ENCODE results near the gene TPCN1. TPM values are rescaled to one million over a fixed set of nuclear protein-coding genes. Genes with fewer than 3 reads are reported as not detected.

The TPCN1 gene
- total and polyA plus RNA-seq, 2 experiments from 2014 or later, result 14.4 to 16.2 TPM

DNA sequence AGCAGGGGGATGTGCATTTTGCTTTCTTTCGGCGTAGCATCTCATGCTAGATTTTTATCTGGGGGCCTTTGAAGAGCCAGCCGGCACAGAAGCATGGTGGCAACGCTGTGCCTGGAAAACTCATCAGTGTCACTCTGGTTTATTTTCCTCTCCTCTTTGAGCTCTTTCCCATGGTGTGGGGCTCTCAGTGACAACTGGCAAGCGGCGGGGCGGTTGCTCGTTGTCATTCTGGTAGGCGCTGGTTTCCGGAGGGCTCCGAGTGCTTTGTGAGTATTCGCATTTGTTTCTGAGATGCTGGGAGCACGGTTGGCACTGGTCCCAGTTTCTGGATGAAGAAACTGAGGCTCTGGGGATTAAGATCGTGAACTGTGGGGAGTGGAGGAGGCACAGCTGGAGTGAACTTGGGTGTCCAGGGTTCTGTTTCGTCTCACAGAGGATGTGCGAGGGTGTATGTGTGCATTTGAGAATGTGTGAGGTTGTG, 23.3 kb downstream of the TPCN1 start:
- Mint-ChIP-seq H3K27me3 (ENCODE audit: insufficient read depth, low read depth, poor library complexity) (peaks cover 28% of the 10 kb centered on the region), H3K9me3 (peaks cover 4% of the 10 kb centered on the region; the same call in 1 of the 3 replicates), H3K27ac (peak overlapping the region; percentile 98), H3K4me3 (peak overlapping the region; percentile 61; the same call in 2 of the 3 replicates), H3K36me3 (ENCODE audit: low read depth) (peaks cover 23% of the 10 kb centered on the region), H3K4me1 (peaks cover 70% of the 10 kb centered on the region)
- no peaks in the 10 kb centered on the region; the same call in 1 of the 2 replicates for H3F3A ChIP-seq (replicated peaks; ENCODE audit: low read depth)
- H3K4me2 ChIP-seq, result 0 out of 2 replicates have a peak overlapping the region, but pooled peaks have one; percentile 32
- H3K79me2 ChIP-seq (replicated peaks; ENCODE audit: insufficient read depth), result no peaks in the 10 kb centered on the region
- TF ChIP-seq, protein P1, sequence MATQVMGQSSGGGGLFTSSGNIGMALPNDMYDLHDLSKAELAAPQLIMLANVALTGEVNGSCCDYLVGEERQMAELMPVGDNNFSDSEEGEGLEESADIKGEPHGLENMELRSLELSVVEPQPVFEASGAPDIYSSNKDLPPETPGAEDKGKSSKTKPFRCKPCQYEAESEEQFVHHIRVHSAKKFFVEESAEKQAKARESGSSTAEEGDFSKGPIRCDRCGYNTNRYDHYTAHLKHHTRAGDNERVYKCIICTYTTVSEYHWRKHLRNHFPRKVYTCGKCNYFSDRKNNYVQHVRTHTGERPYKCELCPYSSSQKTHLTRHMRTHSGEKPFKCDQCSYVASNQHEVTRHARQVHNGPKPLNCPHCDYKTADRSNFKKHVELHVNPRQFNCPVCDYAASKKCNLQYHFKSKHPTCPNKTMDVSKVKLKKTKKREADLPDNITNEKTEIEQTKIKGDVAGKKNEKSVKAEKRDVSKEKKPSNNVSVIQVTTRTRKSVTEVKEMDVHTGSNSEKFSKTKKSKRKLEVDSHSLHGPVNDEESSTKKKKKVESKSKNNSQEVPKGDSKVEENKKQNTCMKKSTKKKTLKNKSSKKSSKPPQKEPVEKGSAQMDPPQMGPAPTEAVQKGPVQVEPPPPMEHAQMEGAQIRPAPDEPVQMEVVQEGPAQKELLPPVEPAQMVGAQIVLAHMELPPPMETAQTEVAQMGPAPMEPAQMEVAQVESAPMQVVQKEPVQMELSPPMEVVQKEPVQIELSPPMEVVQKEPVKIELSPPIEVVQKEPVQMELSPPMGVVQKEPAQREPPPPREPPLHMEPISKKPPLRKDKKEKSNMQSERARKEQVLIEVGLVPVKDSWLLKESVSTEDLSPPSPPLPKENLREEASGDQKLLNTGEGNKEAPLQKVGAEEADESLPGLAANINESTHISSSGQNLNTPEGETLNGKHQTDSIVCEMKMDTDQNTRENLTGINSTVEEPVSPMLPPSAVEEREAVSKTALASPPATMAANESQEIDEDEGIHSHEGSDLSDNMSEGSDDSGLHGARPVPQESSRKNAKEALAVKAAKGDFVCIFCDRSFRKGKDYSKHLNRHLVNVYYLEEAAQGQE (IDR thresholded peaks at IDR 0.05; ENCODE audit: unreplicated experiment), result no peak
- TF ChIP-seq, protein P2, sequence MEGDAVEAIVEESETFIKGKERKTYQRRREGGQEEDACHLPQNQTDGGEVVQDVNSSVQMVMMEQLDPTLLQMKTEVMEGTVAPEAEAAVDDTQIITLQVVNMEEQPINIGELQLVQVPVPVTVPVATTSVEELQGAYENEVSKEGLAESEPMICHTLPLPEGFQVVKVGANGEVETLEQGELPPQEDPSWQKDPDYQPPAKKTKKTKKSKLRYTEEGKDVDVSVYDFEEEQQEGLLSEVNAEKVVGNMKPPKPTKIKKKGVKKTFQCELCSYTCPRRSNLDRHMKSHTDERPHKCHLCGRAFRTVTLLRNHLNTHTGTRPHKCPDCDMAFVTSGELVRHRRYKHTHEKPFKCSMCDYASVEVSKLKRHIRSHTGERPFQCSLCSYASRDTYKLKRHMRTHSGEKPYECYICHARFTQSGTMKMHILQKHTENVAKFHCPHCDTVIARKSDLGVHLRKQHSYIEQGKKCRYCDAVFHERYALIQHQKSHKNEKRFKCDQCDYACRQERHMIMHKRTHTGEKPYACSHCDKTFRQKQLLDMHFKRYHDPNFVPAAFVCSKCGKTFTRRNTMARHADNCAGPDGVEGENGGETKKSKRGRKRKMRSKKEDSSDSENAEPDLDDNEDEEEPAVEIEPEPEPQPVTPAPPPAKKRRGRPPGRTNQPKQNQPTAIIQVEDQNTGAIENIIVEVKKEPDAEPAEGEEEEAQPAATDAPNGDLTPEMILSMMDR (conservative IDR thresholded peaks at IDR 0.05; ENCODE audit: low read depth in 2 of 2), result no peak
- TF ChIP-seq STAT1 (IDR thresholded peaks at IDR 0.05; ENCODE audit: unreplicated experiment) (no peak), ZNF462 (CRISPR knock-in tag; IDR thresholded peaks at IDR 0.05) (no peak), ZNF331 (CRISPR knock-in tag; IDR thresholded peaks at IDR 0.05; ENCODE audit: low read depth) (no peak), EZH2phosphoT487 (IDR thresholded peaks at IDR 0.05; ENCODE audit: unreplicated experiment) (no peak), CREB1 (CRISPR knock-in tag; IDR thresholded peaks at IDR 0.05; ENCODE audit: low read depth) (no peak), EZH2 (IDR thresholded peaks at IDR 0.05; ENCODE audit: low read depth, unreplicated experiment) (no peak), JUNB (IDR thresholded peaks at IDR 0.05; ENCODE audit: unreplicated experiment) (no peak), ZNF114 (CRISPR knock-in tag; IDR thresholded peaks at IDR 0.05) (no peak), NANOG (IDR thresholded peaks at IDR 0.05; ENCODE audit: borderline replicate concordance) (no peak), POLR2AphosphoS5 (IDR thresholded peaks at IDR 0.05; ENCODE audit: low read depth) (no peak)
- TF ChIP-seq, protein P3, sequence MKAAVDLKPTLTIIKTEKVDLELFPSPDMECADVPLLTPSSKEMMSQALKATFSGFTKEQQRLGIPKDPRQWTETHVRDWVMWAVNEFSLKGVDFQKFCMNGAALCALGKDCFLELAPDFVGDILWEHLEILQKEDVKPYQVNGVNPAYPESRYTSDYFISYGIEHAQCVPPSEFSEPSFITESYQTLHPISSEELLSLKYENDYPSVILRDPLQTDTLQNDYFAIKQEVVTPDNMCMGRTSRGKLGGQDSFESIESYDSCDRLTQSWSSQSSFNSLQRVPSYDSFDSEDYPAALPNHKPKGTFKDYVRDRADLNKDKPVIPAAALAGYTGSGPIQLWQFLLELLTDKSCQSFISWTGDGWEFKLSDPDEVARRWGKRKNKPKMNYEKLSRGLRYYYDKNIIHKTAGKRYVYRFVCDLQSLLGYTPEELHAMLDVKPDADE (IDR thresholded peaks at IDR 0.05), result no peak
- no peaks in the 10 kb centered on the region for H4K20me1 ChIP-seq (replicated peaks; ENCODE audit: insufficient read depth)
- no peaks in the 10 kb centered on the region for H3K27me3 ChIP-seq (ENCODE audit: insufficient read depth)
- peak overlapping the region; percentile 95 for H3K27ac ChIP-seq (ENCODE audit: low read depth)
- no peak overlapping the region for H3K4me3 ChIP-seq
- no peak for DNase-seq (ENCODE audit: low spot score)
- H3K9me2 ChIP-seq (ENCODE audit: insufficient read depth), result no peaks in the 10 kb centered on the region
- H3K36me3 ChIP-seq (ENCODE audit: insufficient read depth), result no peaks in the 10 kb centered on the region
- no peak overlapping the region for H2AFZ ChIP-seq
- peaks cover 16% of the 10 kb centered on the region for H3K4me1 ChIP-seq (ENCODE audit: insufficient read depth)
- ATAC-seq, result no peak
